GM19240 (cell line): ENCODE measurements around the gene PPP1CA.

Experiments
- DNase-seq: peaks from one replicate; pipeline ENCODE4 v3.0.0; 2011; ENCODE audit warnings: low spot score; ENCODE audit not compliant: insufficient read length

Gene PPP1CA

DNA sequence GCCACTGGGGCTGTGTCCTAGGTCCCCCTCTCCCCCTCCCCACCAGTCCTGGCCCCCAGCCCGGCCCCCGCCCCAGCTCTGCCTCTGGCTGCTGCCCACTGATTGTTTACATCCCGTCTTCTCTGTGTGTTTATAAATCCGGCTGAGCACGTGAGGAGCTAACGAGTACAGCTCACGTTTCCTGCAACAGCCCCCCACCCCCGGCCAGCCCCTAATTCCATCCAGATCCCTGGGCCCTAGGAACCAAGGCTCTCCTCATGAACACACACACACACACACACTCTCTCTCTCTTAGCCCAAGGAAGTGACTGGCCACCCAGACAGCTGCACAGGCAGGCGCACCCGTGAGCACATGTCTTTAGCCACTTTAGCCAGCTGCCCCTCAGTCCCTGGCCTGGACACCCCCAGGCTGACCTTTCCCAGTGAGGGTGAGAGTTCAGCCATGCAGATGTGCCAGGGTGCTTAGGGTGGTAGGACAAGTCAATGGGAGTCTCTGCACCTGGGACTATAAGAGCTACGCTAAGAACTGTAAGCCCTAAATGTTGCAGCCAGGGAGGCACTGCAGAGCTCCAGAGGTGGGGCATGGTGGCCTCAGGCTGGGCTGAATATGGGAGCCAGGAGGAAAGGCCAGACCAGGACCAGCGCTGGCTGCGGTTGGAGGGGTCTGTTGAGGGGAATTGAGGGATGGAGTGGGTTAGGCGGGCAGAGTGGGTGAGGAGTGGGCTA lies 31.1 kb downstream of the PPP1CA start:
- no peak for DNase-seq

DNA sequence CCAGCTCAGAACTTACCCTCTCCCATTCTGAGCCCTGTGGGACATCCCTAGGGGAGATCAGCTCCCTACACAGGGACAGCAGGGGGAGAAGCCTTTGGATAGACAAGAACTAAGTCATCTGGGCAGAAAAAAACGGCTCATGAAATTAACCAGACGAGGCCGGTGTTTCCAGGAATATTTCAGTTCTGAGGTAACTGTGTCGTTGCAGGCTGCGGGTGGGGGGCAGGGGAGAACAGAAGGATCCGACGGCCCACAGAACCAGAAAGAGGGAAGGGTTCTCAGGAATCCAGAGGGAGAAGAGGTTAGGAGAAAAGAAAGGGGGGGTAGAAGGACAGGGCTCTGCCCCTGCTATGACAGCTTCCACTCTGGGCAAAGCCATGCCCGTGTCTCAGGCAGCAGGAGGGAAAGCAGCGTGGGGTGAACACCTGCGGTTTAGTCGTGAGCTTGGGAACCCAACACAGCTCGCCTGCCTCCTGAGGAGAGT lies 31.8 kb downstream of the PPP1CA start:
- DNase-seq = no peak

DNA sequence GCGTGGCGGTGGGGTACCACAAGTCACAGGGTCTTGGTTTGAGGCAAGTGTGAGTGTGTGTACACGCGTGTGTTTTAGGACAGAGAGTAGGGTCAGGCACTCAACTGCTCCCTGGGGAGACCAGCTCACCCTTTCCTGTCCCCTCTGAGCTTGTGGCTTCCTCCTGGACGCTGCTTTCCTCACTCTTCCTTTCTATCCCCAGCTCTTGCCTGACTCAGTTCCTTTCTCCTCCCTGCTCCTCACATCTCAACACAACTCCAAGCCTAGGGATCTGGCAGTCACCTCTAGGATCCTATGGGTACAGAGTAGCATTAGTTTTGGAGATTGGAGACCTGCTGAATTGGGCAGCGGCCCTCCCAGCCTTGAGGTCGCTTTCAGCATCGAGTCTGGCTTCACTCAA lies 32.4 kb downstream of the PPP1CA start:
- DNase-seq = no peak

DNA sequence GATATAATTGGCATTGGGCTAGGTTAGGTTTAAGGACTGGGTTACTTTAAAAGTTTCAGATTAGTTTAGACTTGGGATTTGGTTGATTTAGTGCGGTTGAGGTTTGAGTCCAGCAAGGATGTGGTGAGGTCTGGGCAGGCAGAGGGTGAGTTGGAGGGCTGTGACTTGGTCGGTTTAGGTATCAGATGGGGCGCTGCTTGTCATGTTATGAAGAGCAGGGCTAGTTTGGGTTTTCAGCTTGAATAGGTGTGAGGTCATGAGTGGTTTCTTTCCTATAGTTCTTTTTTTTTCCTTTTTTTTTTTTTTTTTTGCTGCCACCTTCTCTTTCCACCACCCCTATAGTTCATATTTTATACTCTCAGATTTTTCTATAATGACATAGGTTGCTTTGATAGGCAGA lies 33.0 kb downstream of the PPP1CA start:
- DNase-seq = no peak

DNA sequence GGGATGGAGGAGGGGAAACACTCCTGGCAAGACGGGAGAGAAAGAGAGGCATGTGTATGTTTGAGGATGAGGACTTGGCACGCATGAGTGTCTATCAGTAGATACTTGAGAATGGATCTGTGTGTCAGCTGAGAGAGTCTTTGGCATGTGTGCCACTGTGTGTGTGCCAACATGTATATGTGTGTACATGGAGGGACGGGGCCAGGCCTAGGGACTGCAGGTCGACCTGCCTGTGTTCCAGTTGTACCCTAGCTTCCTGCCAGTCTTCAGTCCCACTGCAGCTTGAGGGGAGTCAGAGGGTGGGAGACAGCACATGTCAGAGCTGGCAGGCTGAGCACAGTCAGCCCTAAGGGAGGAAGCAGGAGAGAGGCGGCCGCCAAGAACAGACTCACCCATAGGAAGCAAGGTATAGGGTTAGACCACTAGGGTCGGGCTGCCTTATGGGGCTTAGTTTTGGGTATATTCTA lies 33.9 kb downstream of the PPP1CA start:
- no peak for DNase-seq

DNA sequence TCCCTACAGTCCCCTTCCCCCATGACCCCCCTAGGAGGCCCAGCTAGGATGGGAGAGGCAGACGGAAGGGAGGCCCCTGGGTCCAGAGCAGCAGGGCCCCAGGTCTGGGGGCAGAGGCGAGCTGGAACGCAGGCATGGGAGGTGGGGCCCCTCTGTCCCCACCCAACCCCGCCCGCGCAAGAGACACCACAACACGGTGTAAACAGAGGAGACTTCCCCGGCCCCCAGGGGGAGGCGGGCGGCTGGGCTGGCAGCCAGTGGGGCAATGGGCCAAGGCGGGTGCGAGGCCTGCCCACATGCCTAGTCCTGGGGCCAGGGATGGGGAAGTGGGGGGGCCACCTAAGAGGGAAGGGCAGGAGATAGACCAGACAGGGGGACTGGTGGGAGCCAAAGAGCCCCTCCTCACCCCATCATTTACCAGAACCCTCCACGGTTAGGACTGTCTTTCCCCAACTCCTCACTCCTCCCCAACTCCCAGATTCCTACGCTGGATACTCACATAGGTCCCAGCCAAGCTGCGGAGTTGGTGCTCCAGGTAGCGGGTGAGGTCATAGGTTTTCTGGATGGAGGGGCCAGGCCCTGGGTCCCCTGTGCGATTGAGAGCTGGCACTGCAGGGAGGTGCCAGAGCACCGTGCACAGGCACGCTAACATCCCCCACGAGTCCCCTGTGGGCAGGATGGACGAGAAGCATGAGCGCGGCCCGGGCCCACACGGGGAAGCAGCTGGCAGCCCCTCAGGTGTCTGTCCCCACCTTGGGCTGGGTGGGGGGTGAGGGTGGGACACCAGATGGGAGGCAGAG lies 34.5 kb downstream of the PPP1CA start:
- DNase-seq = no peak

DNA sequence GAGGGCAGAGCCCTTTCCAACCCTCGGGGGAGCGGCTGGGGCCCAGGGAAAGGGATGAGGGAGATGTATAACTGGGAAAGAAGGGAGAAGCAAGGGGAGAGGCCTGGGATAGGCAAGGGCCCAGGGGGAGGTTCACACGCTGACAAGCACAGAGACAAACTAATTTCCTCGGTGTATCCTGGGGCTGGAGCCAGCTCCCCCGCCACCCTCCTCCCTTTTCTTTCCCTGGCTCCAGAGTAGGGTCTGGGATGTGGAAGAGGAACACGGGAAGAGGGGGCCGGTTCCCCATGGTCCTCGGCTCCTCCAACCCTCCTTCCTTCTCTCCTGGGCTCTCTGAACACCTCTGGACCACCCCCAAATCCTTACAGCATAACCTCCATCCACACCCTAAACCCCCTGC lies 35.1 kb downstream of the PPP1CA start:
- DNase-seq = no peak

DNA sequence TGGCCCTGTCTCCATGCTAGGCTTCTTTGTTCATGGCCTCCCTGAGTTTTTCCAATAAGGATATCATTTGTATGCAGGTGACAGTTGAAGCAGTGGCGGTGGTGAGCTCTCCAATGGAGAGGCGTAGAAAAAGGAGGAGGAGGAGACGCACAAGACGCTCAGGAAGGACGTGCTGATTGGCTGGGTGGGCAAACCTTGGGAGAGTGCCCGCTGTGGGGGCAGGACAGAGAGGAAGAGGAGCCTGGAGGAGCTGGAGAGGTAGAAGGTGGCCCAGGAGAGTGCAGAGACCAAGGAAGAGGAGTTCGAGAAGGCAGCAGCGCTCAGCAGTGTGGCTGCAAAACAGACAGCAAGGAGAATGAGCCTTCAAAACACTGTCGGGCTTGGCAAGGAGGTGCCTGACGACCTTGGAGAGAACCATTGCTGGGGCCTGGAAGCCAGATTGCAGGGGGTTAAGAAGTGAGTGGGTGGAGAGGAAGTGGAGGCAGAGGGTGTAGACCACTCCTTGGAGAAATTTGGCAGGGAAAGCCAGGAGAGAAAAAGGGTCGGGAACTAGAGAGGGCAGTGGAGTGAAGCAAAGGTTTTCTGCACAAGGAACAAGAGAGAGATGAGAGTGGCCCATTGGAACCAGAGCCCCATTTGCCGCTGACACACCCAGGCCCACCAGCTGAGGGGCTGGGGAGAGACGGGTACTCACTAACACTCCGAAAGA lies 35.8 kb downstream of the PPP1CA start:
- no peak for DNase-seq

DNA sequence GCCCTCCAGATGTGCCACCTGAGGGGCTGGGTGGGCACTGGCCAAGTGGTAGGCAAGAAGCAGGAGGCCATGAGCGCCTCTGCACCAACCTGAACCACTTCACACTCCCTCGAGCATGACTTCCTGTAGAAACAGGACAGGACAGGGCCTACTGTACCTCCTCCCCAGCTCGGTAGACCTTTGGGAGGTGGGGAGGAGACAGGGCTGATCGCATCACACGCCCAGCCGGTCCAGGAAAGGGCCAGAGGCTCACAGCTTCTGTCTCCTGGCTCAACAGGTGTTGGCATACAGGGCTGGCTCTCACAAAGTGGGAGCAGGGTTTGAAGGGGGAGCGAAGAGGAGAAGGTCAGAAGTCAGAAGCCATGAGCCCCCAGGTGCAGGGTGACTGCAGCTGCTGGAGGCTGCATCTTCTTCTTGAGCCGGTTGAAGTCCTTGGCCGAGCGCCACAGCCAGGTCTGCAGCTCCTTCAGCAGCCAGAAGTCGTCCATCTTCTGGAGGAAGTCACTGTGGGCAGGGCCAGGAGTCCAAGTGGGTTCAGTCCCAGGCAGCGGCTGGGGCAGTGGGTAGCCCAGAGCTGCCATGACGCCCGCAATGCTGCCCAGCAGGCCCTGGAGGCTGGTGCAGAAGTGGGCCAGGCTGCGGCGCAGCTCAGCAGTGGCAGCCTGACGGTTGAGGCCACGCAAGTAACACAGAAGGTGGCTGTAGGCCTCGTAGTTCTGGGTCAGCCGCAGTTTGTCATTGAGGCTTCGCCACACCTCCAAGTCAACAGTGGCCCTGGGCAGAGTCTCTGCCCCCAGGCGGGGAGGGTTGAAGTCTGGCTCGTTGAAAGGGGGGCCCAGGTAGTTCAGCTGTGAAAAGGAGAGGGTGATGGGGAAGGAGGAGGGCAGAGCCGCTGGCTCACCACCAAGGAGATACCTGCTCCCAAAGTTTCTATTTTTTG lies 36.6 kb downstream of the PPP1CA start:
- no peak for DNase-seq

DNA sequence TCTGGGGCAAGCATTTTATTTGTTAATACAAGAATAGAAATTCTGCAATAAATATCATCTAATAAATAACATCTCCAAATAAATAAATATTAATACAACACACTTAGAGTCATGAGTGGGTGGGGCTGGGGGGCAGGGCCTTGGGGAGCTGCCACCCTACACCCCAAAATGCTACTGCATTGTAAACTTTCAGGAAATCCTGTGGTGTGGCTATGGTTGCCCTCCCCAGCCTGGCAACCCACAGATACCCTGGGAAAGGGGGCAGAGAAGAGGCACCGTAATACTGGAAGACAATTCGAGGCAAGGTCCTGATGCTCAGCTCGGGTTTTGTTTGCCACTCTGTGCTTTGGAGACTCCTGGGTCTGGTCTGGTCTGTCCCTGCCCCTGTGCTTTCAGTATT lies 37.5 kb downstream of the PPP1CA start:
- no peak for DNase-seq

DNA sequence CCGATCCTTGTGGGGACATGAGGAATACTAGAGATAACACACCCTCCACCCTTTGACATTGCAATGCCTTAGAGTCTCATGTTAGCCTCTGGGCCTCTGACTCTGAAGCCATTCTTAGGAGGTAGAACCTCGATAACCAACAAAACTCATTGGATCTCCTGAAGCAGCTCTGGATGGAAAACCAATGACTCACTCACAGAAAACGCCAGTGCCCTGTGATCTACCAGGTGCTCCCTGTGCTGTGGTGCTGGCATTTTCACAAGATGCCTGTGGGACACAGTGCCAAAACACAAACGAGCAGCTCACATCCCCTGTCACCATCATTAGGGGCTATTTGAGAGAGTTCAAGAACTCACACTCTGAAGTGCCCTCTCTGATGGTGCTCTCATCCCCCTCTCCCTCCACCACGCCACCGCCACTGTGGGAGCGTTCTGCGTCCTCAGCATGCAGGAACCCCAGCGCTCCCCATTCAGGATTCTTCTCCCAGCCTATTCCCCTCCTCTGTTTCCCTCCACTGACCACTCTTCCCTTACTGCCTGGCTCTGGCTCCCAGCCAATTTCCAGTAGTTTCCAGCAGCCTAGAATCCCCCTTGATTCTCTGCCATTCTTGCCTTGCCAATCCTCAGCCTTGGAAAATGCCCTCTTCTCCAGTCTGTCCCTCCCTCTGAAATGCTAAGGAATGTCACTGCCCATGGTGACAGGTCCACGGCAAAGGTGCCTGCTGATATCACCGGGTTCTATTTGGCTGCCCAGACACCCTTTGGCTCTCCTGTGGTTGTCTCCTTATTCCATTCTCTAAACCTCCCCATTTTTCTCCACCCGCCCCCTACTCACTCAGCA lies 43.6 kb downstream of the PPP1CA start:
- DNase-seq = no peak

DNA sequence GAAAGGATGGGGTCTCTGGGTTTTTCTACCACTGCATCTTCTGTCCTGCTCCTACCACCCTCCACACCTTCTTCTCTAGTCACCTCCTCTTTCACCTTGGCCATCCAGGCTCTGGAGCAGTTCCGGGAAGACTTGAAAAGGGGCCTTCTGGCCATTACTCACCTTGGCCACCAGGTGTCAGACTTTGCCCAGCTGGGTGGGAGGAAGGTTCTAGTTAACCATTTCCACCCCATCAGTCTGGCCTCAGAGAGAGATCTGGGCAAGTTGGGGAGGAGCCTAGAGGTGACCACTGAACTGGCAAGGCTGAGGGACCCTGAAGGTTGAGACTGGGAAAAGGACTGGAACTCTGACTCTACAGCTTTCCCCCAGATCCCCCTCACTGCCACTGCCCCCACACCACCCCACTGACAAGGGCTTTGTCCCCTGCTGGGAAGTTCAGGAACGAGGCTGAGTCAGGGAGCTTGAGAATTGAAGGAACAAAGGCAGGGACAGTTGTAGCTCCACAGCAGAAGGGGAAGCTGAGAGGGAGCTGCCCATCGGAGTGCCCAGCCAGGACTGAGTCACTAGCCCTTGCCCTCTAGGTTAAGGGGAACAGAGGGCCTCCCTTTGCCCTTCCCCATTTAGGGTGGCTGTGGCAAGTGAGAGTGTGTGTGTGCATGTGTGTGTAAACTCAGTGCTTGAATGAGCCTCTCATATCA lies 44.6 kb downstream of the PPP1CA start:
- DNase-seq = peak; percentile 74

DNA sequence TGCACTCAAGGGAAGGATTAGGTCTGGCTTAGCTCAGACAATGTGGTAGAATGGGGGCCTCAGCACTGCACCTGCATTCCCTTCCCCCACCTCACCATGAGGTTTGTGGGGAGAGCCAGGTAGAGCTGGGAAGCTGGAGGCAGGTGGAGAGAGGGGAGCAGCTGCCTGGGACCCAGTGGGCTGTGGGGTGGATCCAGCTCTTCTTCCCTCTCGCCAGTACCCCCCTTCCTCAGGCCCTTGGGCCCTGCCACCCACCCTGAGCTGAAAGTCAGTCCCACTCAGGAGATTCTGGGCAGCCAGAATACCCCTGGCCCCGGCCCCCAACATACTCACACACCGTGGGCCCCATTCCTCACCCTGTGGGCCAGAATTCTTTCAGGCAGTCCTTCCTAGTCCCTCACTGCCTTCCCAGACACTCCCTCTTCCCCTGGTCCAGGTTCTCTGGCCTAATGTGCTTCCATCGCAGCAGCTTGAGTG lies 45.2 kb downstream of the PPP1CA start:
- DNase-seq = no peak

DNA sequence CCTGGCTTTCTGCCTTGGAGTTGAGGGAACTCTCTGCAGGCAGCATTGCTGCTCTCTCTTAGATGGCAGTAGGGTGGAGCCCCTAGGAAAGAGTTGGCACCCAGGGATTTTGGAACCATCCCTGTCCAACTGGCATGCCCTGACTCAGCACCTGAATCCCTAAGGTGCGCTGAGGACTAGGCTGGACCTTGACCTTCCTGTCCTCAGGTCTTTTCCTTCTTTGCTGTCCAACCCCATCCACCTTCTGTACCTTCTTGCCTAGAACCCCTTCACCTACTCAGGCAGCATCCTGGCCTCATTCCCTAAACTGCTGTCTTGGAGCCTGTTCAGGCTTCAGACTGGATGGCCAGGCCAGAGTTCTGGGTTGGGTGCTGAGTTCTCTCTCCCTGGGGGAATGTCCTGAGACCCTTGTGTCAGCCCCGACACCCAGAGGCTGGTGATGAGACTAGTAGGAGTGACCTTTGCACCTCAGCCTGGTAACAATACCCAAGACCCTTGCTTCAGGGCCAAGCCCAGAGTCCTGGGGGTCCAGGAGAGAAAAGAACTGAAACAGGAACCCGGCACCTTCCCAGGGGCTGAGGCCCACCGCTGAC lies 45.8 kb downstream of the PPP1CA start:
- no peak for DNase-seq

DNA sequence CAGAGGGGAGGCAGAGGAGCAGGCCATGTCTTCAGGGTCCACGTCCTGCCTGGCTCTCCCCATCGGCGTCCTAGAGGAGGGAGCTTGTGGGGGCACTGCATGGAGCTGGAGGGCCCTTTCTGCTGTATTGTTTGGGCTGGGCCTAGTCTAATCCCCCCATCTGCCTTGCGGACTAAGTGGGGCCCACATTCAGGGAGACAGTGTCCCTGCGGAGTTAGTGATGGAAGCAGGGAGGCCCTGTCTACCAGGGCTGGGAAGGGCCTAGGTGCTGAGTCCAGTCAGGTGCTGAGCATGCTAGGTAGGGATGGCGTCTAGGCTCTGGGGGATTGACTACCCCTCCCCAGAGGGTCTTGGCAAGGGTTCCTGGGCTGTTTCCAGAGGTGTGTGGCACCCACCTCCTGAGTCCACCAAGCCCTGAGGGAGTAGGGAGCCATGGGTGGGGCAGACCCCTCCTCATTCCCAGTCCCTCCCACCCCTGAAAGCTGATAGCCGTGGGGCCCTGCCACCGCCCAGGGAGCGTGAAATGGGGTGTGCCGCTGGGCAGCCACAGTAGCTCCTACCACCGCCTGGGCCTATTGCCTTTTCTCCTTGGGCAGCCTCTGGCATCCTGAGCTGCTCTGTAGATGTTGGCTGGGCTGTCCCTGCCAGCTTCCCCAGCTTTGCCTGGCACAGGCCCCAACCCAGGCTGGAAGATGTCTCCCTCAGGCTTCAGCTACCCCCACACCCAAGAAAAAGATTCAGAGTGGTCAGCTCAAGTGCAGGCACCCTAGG lies 46.5 kb downstream of the PPP1CA start:
- DNase-seq = no peak

DNA sequence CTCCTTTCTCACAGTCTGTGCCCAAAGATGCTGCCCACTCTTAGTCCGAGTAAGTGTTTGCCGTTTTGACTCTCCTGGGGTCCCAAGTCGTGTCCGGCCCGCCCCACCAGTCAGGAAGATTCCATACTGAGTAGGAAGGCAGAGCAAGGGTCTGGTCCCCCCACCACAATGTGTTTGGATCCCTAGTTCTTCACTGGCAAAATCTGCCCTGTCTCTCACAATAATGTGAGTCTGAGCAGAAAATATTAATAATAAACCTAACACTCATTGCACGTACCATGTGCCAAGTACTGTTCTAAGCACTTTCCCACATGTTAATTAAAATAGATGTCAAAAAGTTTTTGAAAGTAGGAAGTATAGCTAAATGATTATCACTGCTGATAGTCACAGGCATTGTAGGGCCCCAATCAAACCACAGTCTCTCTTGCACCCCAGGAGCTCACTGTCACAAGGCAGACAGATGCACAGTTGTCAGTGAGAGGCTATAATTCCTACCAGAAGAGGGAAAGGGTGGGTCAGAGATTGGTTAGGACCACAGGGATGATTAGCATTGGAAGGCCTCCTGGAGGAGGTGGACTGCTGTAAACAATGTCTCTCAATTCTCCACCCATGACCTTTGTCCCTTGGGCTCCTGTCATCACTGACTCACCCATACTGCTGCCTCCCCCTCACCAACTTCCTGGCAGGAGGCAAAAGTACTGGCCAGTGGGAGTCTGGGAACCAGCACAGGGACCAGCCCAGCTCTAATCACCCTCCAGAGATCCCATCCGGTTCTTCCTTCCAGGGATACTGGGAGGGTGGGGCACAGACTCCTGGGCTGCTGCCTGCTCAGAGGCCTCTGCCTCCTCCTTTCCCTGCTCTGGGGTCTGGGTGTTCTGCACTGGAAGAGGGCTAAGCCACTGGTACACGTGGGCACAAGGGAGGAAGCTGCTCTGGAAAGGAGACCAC lies 47.3 kb downstream of the PPP1CA start:
- DNase-seq = no peak
